ENCODE measurements around the gene C11orf98. TPM values are rescaled to one million over a fixed set of nuclear protein-coding genes. Genes with fewer than 3 reads are reported as not detected.

Gene C11orf98
- total RNA-seq, 6 donors from 2014 or later, result 16.8 to 42.0 (median 30.6) TPM

DNA sequence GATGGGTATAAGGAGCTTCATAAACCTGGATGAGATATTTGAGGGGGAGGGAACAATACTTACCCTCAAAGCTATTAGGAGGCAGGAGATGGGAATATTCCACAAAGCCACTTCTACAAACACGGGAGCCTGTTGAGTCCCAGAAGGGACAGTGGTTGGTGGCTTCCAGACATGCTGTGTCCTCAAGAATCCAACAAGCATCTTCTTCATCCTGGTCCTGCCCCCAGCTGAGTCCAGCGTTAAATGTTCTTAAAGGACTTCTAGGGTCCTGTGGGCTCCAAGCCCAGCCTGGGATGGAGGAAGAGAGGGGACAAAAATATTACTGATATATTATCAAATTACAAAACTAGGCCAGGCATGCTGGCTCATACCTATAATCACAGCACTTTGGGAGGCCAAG, 2.5 kb upstream of the C11orf98 start:
- Histone ChIP-seq H3K9me3 (no peaks in the 10 kb centered on the region), H3K4me3 (peak overlapping the region in 1 of 4 donors; percentile 60), H3K27me3 (no peaks in the 10 kb centered on the region), H3K4me1 (peaks cover 34 to 55% (median 40%) of the 10 kb centered on the region in 4 donors), H3K27ac (no peak overlapping the region), H3K36me3 (peaks cover 3 to 13% (median 8%) of the 10 kb centered on the region in 4 donors)
- 82 to 86% methylated on average over 2 of the region's 2 CpGs for WGBS, 2 donors
- no peak for DNase-seq
- no peak for ATAC-seq (ENCODE audit: low FRiP score in 2 of 2)
- TF ChIP-seq EP300 (IDR thresholded peaks at IDR 0.05) (no peak), POLR2A (IDR thresholded peaks at IDR 0.05) (no peak), POLR2AphosphoS5 (IDR thresholded peaks at IDR 0.05) (no peak)
- TF ChIP-seq, protein P1, sequence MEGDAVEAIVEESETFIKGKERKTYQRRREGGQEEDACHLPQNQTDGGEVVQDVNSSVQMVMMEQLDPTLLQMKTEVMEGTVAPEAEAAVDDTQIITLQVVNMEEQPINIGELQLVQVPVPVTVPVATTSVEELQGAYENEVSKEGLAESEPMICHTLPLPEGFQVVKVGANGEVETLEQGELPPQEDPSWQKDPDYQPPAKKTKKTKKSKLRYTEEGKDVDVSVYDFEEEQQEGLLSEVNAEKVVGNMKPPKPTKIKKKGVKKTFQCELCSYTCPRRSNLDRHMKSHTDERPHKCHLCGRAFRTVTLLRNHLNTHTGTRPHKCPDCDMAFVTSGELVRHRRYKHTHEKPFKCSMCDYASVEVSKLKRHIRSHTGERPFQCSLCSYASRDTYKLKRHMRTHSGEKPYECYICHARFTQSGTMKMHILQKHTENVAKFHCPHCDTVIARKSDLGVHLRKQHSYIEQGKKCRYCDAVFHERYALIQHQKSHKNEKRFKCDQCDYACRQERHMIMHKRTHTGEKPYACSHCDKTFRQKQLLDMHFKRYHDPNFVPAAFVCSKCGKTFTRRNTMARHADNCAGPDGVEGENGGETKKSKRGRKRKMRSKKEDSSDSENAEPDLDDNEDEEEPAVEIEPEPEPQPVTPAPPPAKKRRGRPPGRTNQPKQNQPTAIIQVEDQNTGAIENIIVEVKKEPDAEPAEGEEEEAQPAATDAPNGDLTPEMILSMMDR (IDR thresholded peaks at IDR 0.05), result no peak

DNA sequence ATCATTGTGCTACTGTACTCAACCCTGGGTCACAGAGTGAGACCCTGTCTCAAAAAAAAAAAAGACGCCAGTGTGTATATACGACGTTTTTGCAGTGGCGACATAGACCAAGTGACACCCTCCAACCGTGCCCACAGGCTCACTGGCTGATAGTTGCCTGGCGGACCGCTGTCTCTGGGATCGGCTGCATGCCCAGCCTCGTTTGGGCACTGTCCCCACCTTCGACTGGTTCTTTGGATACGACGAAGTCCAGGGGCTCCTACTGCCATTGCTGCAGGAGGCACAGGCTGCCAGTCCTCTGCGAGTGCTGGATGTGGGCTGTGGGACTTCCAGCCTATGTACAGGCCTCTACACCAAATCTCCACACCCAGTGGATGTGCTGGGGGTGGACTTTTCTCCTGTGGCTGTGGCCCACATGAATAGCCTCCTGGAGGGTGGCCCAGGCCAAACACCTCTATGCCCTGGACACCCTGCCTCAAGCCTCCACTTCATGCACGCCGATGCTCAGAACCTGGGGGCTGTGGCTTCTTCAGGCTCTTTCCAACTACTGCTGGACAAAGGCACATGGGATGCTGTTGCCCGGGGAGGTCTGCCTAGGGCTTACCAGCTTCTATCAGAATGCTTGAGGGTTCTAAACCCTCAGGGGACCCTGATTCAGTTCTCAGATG, 1.4 kb upstream of the C11orf98 start:
- no peak for DNase-seq

DNA sequence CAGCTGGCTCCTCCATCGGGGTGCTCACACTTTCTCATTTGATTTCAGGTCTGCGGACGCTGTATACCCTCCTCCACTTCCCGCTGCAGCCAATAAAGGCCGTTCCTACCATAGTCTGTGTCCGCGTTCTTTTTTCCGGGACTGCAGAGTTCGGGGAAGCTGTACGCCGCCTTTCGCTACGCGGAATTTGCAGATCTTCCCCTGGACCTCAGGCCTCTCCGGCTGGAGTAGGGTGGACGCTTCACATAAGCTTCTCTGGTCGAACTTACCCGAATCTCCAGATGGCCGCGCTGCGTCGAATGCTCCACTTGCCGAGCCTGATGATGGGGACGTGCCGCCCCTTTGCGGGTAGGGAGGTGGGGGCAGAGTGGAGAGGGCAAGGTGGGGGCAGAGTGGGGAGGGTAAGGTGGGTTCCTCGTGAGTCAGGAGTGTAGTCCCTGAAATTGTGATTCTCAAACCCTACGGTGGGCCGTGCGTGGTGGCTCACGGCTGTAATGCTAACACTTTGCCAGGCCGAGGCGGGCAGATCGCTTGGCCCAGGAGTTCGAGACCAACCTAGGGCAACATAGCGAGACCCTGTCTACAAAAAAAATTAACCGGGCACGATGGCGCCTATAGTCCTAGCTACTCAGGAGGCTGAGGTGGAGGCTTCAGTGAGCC, 719 bp upstream of the C11orf98 start:
- Histone ChIP-seq H3K27ac (peak overlapping the region; percentile 77 to 97 (median 90)), H3K36me3 (peaks cover 3 to 24% (median 13%) of the 10 kb centered on the region in 4 donors), H3K27me3 (no peaks in the 10 kb centered on the region), H3K4me3 (peak overlapping the region; percentile 14 to 95 (median 72)), H3K4me1 (peaks cover 28 to 44% (median 34%) of the 10 kb centered on the region in 4 donors), H3K9me3 (no peaks in the 10 kb centered on the region)
- WGBS, 2 donors, result 3 to 8% methylated on average over 16 to 39 of the region's 39 CpGs
- DNase-seq (peak in 1 of 2 donors; percentile 46), ATAC-seq (ENCODE audit: low FRiP score in 2 of 2) (peak; percentile 72 to 78)
- no peak for TF ChIP-seq EP300 (IDR thresholded peaks at IDR 0.05)
- no peak for TF ChIP-seq POLR2AphosphoS5 (IDR thresholded peaks at IDR 0.05)
- TF ChIP-seq, protein P1 (IDR thresholded peaks at IDR 0.05), result no peak
- no peak for TF ChIP-seq POLR2A (IDR thresholded peaks at IDR 0.05)

More for the DNA sequence above, 1.4 kb upstream of the C11orf98 start:
- Histone ChIP-seq H3K27me3 (no peaks in the 10 kb centered on the region), H3K27ac (peak overlapping the region; percentile 77 to 97 (median 90)), H3K36me3 (peaks cover 3 to 23% (median 13%) of the 10 kb centered on the region in 4 donors), H3K4me3 (peak overlapping the region in 3 of 4 donors; percentile 60 to 95 (median 84)), H3K9me3 (no peaks in the 10 kb centered on the region), H3K4me1 (peaks cover 31 to 49% (median 37%) of the 10 kb centered on the region in 4 donors)
- ATAC-seq (ENCODE audit: low FRiP score in 2 of 2), result no peak
- TF ChIP-seq POLR2AphosphoS5 (IDR thresholded peaks at IDR 0.05) (no peak), EP300 (IDR thresholded peaks at IDR 0.05) (no peak), POLR2A (IDR thresholded peaks at IDR 0.05) (no peak)
- TF ChIP-seq, protein P1 (IDR thresholded peaks at IDR 0.05), result no peak
- 55 to 57% methylated on average over 14 to 16 of the region's 16 CpGs for WGBS, 2 donors

DNA sequence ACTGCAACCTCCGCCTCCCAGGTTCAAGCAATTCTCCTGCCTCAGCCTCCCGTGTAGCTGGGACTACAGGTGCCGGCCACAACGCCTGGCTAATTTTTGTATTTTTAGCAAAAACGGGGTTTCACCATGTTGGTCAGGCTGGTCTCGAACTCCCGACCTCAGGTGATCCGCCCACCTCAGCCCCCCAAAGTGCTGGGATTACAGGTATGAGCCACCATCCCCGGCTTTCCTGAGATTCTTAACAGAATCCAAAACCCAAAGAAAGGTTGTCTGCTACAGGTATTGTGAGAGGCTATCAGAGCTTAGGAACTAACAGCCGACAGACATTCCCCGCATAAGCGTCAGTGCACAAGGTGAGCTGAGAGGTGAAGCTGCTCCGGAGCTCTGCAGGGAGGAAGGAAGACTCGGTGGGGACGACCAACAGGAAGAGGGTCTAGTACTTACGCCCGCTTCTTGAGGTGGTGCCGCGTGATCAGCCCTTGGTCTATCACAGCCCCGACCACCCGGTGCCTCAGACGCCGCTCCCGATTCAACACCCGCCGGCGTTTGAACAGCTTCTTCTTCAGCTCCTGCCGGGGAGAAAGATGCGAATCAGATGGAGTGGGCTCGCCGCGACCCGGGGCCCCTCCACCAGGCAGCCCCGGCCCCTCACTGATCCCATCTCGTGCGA, 470 bp downstream of the C11orf98 start:
- Histone ChIP-seq H3K4me1 (peaks cover 21 to 33% (median 29%) of the 10 kb centered on the region in 4 donors), H3K4me3 (peak overlapping the region; percentile 48 to 95 (median 72)), H3K36me3 (peaks cover 3 to 24% (median 13%) of the 10 kb centered on the region in 4 donors), H3K27me3 (no peaks in the 10 kb centered on the region), H3K9me3 (no peaks in the 10 kb centered on the region), H3K27ac (peak overlapping the region; percentile 77 to 97 (median 90))
- TF ChIP-seq, protein P1 (IDR thresholded peaks at IDR 0.05), result no peak
- TF ChIP-seq POLR2A (IDR thresholded peaks at IDR 0.05), result no peak
- TF ChIP-seq EP300 (IDR thresholded peaks at IDR 0.05), result no peak
- TF ChIP-seq POLR2AphosphoS5 (IDR thresholded peaks at IDR 0.05), result no peak
- DNase-seq (peak in 1 of 2 donors; percentile 45), ATAC-seq (ENCODE audit: low FRiP score in 2 of 2) (peak; percentile 62 to 71)
- WGBS, 2 donors, result 3 to 4% methylated on average over 15 to 36 of the region's 36 CpGs
